Measurements from ENCODE around the gene KCTD5.

KCTD5 gene

DNA sequence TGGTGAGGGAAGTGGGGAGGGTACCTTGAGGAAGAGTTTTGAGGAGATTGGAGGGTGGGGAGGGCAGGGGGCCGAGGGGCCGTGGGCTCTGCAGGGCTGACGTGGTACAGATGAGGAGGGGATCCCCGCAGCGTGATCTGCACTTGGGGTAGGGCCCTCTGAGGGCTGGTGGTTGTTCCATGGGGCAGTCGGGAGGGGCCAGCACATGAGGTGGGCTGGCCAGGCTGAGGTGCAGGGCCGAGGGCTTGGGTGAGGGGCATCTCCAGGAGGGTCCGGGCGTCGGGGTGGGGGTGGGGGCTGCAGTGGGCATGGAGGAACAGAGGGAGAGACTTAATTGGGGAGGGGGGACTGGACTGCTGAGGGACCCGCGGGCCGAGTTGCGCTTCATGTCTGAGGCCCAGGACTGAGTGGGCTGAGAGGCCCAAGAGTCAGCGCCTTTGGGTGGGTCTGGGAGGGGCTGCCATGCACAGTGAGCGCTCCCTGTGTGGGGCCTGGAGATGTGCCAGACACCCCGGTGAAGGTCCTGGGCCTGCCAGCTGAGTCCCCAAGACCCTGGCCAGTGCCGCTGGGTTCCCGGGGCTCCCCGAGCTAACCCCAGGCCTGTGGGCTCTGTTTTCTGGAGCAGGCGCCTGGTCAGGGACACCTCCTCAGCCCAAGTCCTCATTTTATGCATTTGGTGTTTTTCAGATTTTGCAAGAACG is 24.4 kb downstream of the KCTD5 start:
- ChIA-PET CTCF (no interaction called here), POLR2A (interaction anchor here (0.7 kb wide), 1 partner anchor 1329 kb away, joined by 3 read pairs; no protein-coding TSS in a partner anchor)
- TF ChIP-seq, protein P1, sequence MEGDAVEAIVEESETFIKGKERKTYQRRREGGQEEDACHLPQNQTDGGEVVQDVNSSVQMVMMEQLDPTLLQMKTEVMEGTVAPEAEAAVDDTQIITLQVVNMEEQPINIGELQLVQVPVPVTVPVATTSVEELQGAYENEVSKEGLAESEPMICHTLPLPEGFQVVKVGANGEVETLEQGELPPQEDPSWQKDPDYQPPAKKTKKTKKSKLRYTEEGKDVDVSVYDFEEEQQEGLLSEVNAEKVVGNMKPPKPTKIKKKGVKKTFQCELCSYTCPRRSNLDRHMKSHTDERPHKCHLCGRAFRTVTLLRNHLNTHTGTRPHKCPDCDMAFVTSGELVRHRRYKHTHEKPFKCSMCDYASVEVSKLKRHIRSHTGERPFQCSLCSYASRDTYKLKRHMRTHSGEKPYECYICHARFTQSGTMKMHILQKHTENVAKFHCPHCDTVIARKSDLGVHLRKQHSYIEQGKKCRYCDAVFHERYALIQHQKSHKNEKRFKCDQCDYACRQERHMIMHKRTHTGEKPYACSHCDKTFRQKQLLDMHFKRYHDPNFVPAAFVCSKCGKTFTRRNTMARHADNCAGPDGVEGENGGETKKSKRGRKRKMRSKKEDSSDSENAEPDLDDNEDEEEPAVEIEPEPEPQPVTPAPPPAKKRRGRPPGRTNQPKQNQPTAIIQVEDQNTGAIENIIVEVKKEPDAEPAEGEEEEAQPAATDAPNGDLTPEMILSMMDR (IDR thresholded peaks at IDR 0.05; ENCODE audit: insufficient read depth, low read length, missing control alignments) = no peak
- DNase-seq (ENCODE audit: low read depth, low spot score) = no peak
- no peak overlapping the region for H3K4me3 ChIP-seq (ENCODE audit: low read depth, low read length)

DNA sequence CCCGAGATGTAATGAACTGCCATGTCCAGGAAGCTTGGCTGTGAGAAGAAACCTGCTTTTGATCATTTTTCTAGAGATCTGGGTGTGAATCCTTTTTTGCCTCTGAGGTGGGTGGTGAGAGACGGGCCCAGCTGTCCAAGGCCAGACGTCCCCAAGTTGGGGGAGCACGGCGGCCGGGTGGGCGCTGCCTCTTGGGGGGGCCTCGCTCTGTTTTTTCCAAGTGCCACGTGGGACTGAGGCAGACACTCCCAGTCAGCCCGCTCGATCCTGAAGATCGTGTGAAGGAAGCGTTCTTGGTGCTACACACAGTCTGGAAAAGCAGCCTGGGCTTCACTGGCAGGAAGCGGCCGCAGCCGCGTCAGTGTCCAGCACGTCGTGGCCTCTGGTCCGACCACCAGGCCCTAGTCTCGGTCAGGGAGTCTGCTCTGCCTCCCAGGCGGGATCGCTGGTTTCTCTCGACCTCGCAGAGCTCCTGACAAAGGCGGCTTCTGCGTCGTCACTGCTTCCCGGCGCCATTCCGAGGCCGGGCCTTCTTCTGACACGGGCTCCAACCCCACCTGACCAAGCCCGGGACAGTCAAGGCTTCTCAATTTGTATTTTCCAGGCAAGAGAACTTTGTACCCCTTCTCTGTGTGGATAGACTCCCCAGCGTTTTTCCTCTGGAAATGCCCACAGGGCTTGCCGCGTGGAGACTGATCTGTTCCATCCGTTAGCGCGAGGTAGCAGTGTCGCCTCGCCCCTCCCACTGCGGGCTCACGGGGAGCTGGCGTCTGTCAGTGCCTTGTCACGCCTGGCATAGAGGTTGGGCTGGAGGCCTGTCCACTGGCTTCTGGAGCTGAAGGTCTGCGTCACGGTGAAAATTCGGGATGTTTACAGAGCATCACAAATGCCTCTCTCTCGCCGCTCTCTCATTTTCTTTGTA is 25.3 kb downstream of the KCTD5 start:
- no peak overlapping the region for H3K4me3 ChIP-seq (ENCODE audit: low read depth, low read length)
- TF ChIP-seq, protein P1 (IDR thresholded peaks at IDR 0.05; ENCODE audit: insufficient read depth, low read length, missing control alignments) = no peak
- CTCF ChIA-PET = no interaction called here
- POLR2A ChIA-PET = no interaction called here
- no peak for DNase-seq (ENCODE audit: low read depth, low spot score)

DNA sequence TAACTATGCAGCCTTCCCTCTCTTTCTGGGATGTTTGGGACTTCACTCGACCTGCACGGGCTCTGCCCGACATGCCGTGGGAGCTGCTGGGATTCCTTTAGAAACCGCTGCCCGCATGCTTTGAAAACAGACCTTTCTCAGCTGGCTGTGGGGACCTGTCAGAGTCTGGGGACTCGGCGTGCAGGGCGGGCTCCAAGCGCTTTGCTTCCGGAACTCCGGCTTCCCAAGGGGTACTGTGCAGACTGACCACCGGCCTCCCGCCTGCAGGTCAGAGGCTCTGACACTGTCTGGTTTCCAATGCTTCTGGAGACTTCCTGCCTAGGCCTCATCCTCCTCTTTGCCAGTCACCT is 25.9 kb downstream of the KCTD5 start:
- POLR2A ChIA-PET = no interaction called here
- no peak overlapping the region for H3K4me3 ChIP-seq (ENCODE audit: low read depth, low read length)
- CTCF ChIA-PET = interaction anchor here (1.0 kb wide), 1 partner anchor 14 kb away, joined by 3 read pairs; no protein-coding TSS in a partner anchor
- TF ChIP-seq, protein P1 (IDR thresholded peaks at IDR 0.05; ENCODE audit: insufficient read depth, low read length, missing control alignments) = no peak
- no peak for DNase-seq (ENCODE audit: low read depth, low spot score)

- TF ChIP-seq, protein P1 (IDR thresholded peaks at IDR 0.05; ENCODE audit: insufficient read depth, low read length, missing control alignments) = no peak
- no peak overlapping the region for H3K4me3 ChIP-seq (ENCODE audit: low read depth, low read length)
- POLR2A ChIA-PET = no interaction called here
- DNase-seq (ENCODE audit: low read depth, low spot score) = no peak
- CTCF ChIA-PET = interaction anchor here (1.0 kb wide), 1 partner anchor 13 kb away, joined by 3 read pairs; no protein-coding TSS in a partner anchor
Observed at GRCh38 chr16:2708955-2709587, 26.7 kb downstream of the KCTD5 start.

DNA sequence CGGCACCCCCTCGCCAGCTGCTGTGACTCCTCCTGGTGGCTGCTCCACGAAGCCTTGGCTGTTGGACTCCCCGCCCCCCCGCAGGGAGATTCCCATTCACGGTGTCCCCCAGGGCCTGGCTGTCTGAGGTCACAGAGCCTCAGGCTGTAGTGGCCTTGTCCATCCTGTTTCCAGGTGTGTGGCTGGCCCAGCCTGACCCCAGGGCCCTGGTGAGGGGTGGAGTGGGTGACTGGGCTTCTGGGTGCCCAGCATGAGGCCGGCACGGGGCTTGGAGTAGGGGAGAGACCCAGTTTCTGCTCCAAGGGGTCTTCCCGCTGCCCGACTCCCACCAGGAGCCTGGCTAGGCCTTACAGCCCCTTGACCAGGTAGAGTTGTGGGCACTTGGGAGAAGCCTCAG is 27.3 kb downstream of the KCTD5 start:
- POLR2A ChIA-PET = no interaction called here
- no peak for DNase-seq (ENCODE audit: low read depth, low spot score)
- TF ChIP-seq, protein P1 (IDR thresholded peaks at IDR 0.05; ENCODE audit: insufficient read depth, low read length, missing control alignments) = no peak
- CTCF ChIA-PET = no interaction called here
- H3K4me3 ChIP-seq (ENCODE audit: low read depth, low read length) = no peak overlapping the region

Data from AG04449 (cell line).